IMR-90 (cell line): Measurements from ENCODE around the gene USP9X. TPM values are rescaled to one million over a fixed set of nuclear protein-coding genes. Genes with fewer than 3 reads are reported as not detected.

Experiments used
- ATAC-seq: fragments of 200-7000 bp; cut with Tn5 transposase; 2 replicates; pipeline ENCODE4 v1.9.1; 2020; ENCODE audit warnings: low read depth, mild to moderate bottlenecking, moderate library complexity
- BruUV-seq: library from RNA; stranded (reverse); fragments of 400-500 nt; replicated peaks from 2 replicates; lab custom pipeline; 2021; lab: Mats Ljungman, UMichigan
- CTCF ChIA-PET: fragments of 300-600 bp; formaldehyde crosslinking; extraction: SDS; loops from one replicate; lab custom pipeline; 2021; ENCODE audit warnings: antibody characterized with exemption; lab: Yijun Ruan, JAX
- POLR2A ChIA-PET: fragments of 300-600 bp; sonication (Branson Sonifier 250); formaldehyde crosslinking; loops from one replicate; lab custom pipeline; 2022; ENCODE audit warnings: antibody characterized with exemption; ENCODE audit not compliant: unreplicated experiment; lab: Charles Lee
- DNase-seq: peaks from one replicate; pipeline ENCODE4 v3.0.0; 2013
- H2AFZ ChIP-seq: replicated peaks from 2 replicates; pipeline ENCODE3; 2013; ENCODE audit warnings: low read length, mild to moderate bottlenecking; ENCODE audit not compliant: poor library complexity
- H2AK5ac ChIP-seq: 2 replicates; pipeline ENCODE4 v1.6.1; 2013; ENCODE audit warnings: low read depth, low read length, inconsistent platforms
- H2AK9ac ChIP-seq: replicated peaks from 2 replicates; pipeline ENCODE3; 2013; ENCODE audit warnings: mild to moderate bottlenecking, low read depth, low read length, moderate library complexity; ENCODE audit not compliant: poor library complexity
- H2BK120ac ChIP-seq: 2 replicates; pipeline ENCODE4 v1.6.1; 2013; ENCODE audit warnings: low read depth, low read length, inconsistent platforms
- H2BK15ac ChIP-seq: 3 replicates; pipeline ENCODE4 v1.6.1; 2013; ENCODE audit warnings: low read depth, low read length, inconsistent platforms
- H2BK20ac ChIP-seq: 2 replicates; pipeline ENCODE4 v1.6.1; 2013; ENCODE audit warnings: low read depth, mild to moderate bottlenecking, inconsistent platforms, low read length, moderate library complexity
- H2BK5ac ChIP-seq: 2 replicates; pipeline ENCODE4 v1.6.1; 2013; ENCODE audit warnings: mild to moderate bottlenecking, low read depth, low read length, inconsistent platforms; ENCODE audit not compliant: poor library complexity, severe bottlenecking
- H3K14ac ChIP-seq: replicated peaks from 2 replicates; pipeline ENCODE4 v1.6.1; 2013; ENCODE audit warnings: low read depth, low read length, inconsistent platforms
- H3K18ac ChIP-seq: 2 replicates; pipeline ENCODE4 v1.6.1; 2013; ENCODE audit warnings: low read depth, low read length, control low read depth
- H3K23ac ChIP-seq: 2 replicates; pipeline ENCODE4 v1.6.1; 2013; ENCODE audit warnings: low read depth, low read length, inconsistent platforms
- H3K27ac ChIP-seq: 2 replicates; pipeline ENCODE4 v1.5.1; 2013; ENCODE audit warnings: mild to moderate bottlenecking, control low read depth, low read length; ENCODE audit not compliant: insufficient read depth
- H3K27me3 ChIP-seq: 2 replicates; pipeline ENCODE4 v1.6.1; 2013; ENCODE audit warnings: low read length; ENCODE audit not compliant: control insufficient read depth, insufficient read depth
- H3K36me3 ChIP-seq: 2 replicates; pipeline ENCODE4 v1.6.1; 2013; ENCODE audit warnings: low read length, mixed read lengths; ENCODE audit not compliant: control insufficient read depth, insufficient read depth
- H3K4ac ChIP-seq: 2 replicates; pipeline ENCODE4 v1.6.1; 2013; ENCODE audit warnings: low read depth, low read length, inconsistent platforms
- H3K4me1 ChIP-seq: 2 replicates; pipeline ENCODE4 v1.6.1; 2013; ENCODE audit warnings: low read length, mixed read lengths; ENCODE audit not compliant: control insufficient read depth, insufficient read depth
- H3K4me2 ChIP-seq: 2 replicates; pipeline ENCODE4 v1.6.1; 2013; ENCODE audit warnings: low read depth, mild to moderate bottlenecking, control low read depth, low read length, moderate library complexity
- H3K4me3 ChIP-seq: 2 replicates; pipeline ENCODE4 v1.5.1; 2013; ENCODE audit warnings: low read depth, mild to moderate bottlenecking, control low read depth, low read length, moderate library complexity; ENCODE audit not compliant: insufficient read depth
- H3K56ac ChIP-seq: 2 replicates; pipeline ENCODE4 v1.6.1; 2013; ENCODE audit warnings: low read length, inconsistent platforms; ENCODE audit not compliant: insufficient read depth; ENCODE audit errors: extremely low read depth
- H3K79me1 ChIP-seq, 2 experiments: 2 replicates each; pipeline ENCODE4 v1.6.1; 2013; ENCODE audit warnings: low read length in 2 of 2, inconsistent platforms in 1 of 2, low read depth in 1 of 2
- H3K9ac ChIP-seq: 2 replicates; pipeline ENCODE4 v1.6.1; 2013; ENCODE audit warnings: low read depth, low read length, control low read depth
- H3K9me1 ChIP-seq: 2 replicates; pipeline ENCODE4 v1.6.1; 2013; ENCODE audit warnings: low read length, inconsistent platforms; ENCODE audit not compliant: insufficient read depth
- H3K9me3 ChIP-seq: 2 replicates; pipeline ENCODE4 v1.6.1; 2013; ENCODE audit warnings: low read length; ENCODE audit not compliant: control insufficient read depth, insufficient read depth
- H4K20me1 ChIP-seq: 2 replicates; pipeline ENCODE4 v1.6.1; 2013; ENCODE audit warnings: low read length, inconsistent platforms; ENCODE audit not compliant: insufficient read depth
- H4K5ac ChIP-seq: 2 replicates; pipeline ENCODE4 v1.6.1; 2013; ENCODE audit warnings: mild to moderate bottlenecking, low read depth, low read length, control low read depth
- H4K8ac ChIP-seq, 2 experiments: 2 replicates each; pipeline ENCODE4 v1.6.1; 2013; ENCODE audit warnings: low read depth in 2 of 2, low read length in 2 of 2, control low read depth in 1 of 2, inconsistent platforms in 1 of 2
- H4K91ac ChIP-seq: 2 replicates; pipeline ENCODE4 v1.6.1; 2013; ENCODE audit warnings: low read depth, low read length, inconsistent platforms; ENCODE audit not compliant: insufficient read depth
- CEBPB ChIP-seq: IDR thresholded peaks from 2 replicates; pipeline ENCODE4 v1.6.1; 2012; ENCODE audit warnings: low read depth, low read length, improper control_type of control experiment
- MAFK ChIP-seq: IDR thresholded peaks from 2 replicates; pipeline ENCODE4 v1.6.1; 2012; ENCODE audit warnings: low read depth, low read length, improper control_type of control experiment
- POLR2A ChIP-seq: IDR thresholded peaks from 2 replicates; pipeline ENCODE4 v1.6.1; 2012; ENCODE audit warnings: mild to moderate bottlenecking, low read depth, low read length
- WGBS, 2 experiments: methylation state at CpG; one replicate each; pipeline versions ENCODE4 v1.1.5 to v1.1.7; 2013; ENCODE audit warnings: missing lambda C conversion rate in 2 of 2; ENCODE audit not compliant: insufficient read length in 1 of 2; ENCODE audit errors: extremely low coverage in 2 of 2; 5-methylcytosine and 5-hydroxymethylcytosine counted together
- dilution Hi-C: fragments of 300-500 bp; cut with HindIII; formaldehyde crosslinking; loops from one replicate; pipeline ENCODE4 v1.14.3; 2018; ENCODE audit warnings: low sequenced_read_pairs; ENCODE audit not compliant: unreplicated experiment
- in situ Hi-C: fragments of 300-500 bp; cut with MboI; formaldehyde crosslinking; loops from 3 replicates; pipeline ENCODE4 v1.14.3; 2019; ENCODE audit warnings: low sequenced_read_pairs, inconsistent platforms, mixed read lengths
- intact Hi-C: fragments of 100-400 bp; cut with micrococcal nuclease; formaldehyde crosslinking; loops from 2 replicates; pipeline ENCODE4 v1.10.0; 2022
- polyA plus RNA-seq, 3 experiments: library from polyadenylated mRNA; depleted of rRNA; stranded (reverse); fragments of >200 nt; gene quantifications; 2 replicates each; pipeline ENCODE4 v1.2.3, GENCODE V29; 2012; ENCODE audit warnings: low replicate concordance in 1 of 3
- total RNA-seq: library from RNA; depleted of rRNA; stranded (reverse); fragments of >200 nt; gene quantifications from 2 replicates; pipeline ENCODE4 v1.2.3, GENCODE V29; 2012
- TF ChIP-seq, protein P1 (sequence below): fragments of 150-350 bp; IDR thresholded peaks from 2 replicates; pipeline ENCODE4 v1.6.1; 2017; ENCODE audit warnings: mild to moderate bottlenecking, antibody characterized with exemption, low read length, low read depth
- TF ChIP-seq, protein P2 (sequence below): conservative IDR thresholded peaks from 2 replicates; pipeline ENCODE4 v1.5.1; 2012; ENCODE audit warnings: mild to moderate bottlenecking, low read depth, low read length, improper control_type of control experiment

USP9X gene
- total and polyA plus RNA-seq, 2 of the 4 experiments (the other 2 are of a cell fraction) = 17.5 to 104 TPM

DNA sequence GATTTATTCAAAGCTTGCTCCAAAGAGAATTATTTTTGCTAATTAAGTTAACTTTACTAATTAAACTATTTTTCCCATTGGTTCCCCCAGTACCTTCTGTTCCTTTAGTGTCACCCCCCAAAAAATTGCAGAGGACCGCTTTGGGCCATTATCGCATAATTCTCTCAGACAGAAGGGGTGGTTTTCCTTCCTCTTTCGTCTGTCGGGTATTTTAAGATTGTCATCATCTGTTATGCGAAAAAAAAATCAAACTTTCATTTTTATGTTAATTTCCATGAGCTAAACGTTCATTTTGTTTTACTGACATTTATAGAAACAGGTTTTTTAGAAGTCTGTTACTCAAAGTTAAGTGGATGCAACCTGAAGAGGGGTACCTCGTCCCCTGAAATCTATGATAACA, 172.6 kb downstream of the USP9X start:
- TF ChIP-seq CEBPB (no peak), MAFK (no peak), POLR2A (no peak)
- TF ChIP-seq, protein P1, sequence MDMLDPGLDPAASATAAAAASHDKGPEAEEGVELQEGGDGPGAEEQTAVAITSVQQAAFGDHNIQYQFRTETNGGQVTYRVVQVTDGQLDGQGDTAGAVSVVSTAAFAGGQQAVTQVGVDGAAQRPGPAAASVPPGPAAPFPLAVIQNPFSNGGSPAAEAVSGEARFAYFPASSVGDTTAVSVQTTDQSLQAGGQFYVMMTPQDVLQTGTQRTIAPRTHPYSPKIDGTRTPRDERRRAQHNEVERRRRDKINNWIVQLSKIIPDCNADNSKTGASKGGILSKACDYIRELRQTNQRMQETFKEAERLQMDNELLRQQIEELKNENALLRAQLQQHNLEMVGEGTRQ = no peak
- TF ChIP-seq, protein P2, sequence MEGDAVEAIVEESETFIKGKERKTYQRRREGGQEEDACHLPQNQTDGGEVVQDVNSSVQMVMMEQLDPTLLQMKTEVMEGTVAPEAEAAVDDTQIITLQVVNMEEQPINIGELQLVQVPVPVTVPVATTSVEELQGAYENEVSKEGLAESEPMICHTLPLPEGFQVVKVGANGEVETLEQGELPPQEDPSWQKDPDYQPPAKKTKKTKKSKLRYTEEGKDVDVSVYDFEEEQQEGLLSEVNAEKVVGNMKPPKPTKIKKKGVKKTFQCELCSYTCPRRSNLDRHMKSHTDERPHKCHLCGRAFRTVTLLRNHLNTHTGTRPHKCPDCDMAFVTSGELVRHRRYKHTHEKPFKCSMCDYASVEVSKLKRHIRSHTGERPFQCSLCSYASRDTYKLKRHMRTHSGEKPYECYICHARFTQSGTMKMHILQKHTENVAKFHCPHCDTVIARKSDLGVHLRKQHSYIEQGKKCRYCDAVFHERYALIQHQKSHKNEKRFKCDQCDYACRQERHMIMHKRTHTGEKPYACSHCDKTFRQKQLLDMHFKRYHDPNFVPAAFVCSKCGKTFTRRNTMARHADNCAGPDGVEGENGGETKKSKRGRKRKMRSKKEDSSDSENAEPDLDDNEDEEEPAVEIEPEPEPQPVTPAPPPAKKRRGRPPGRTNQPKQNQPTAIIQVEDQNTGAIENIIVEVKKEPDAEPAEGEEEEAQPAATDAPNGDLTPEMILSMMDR = no peak
- Histone ChIP-seq H4K20me1 (0 out of 2 replicates have a peak, but pooled peaks cover 4% of the 10 kb centered on the region), H4K8ac (no peak overlapping the region), H3K36me3 (no peaks in the 10 kb centered on the region), H3K4me1 (no peaks in the 10 kb centered on the region), H2BK120ac (no peak overlapping the region), H3K4ac (no peak overlapping the region), H2BK15ac (no peak overlapping the region), H3K9ac (no peak overlapping the region), H2AK9ac (no peak overlapping the region), H3K27ac (no peak overlapping the region), H3K79me1 (no peaks in the 10 kb centered on the region), H3K4me3 (no peak overlapping the region), H3K9me3 (no peaks in the 10 kb centered on the region), H3K18ac (no peak overlapping the region), H3K23ac (no peak overlapping the region), H3K56ac (no peak overlapping the region), H3K4me2 (no peak overlapping the region), H3K9me1 (no peaks in the 10 kb centered on the region), H3K27me3 (peaks cover 5% of the 10 kb centered on the region; the same call in 1 of the 2 replicates), H2AK5ac (no peak overlapping the region), H4K5ac (no peak overlapping the region), H4K91ac (no peak overlapping the region), H2BK20ac (no peak overlapping the region), H3K14ac (no peak overlapping the region), H2BK5ac (no peak overlapping the region), H2AFZ (no peak overlapping the region)
- no TSS peak for BruUV-seq
- dilution Hi-C loops = no loop called here
- DNase-seq (no peak), ATAC-seq (no peak)
- ChIA-PET CTCF (no interaction called here), POLR2A (no interaction called here)
- intact Hi-C loops = no loop called here
- WGBS, 2 experiments = no CpG with 5 or more reads among the region's 7 CpGs
- in situ Hi-C loops = no loop called here
